Fibroblast of skin of right quadriceps (primary cell): ENCODE results near the gene MARCKS.
"Not testable (repeated sequence)": the region's sequence is repeated elsewhere in the genome, so short reads cannot be mapped to it uniquely, and the experiment has no call there.

Experiments used
- DNase-seq: peaks from one replicate; pipeline ENCODE4 v3.0.0-alpha.2; 2013

The MARCKS gene

GRCh38 chr6:113886512-113886911, 29.4 kb downstream of the MARCKS start:
- DNase-seq: no peak

GRCh38 chr6:113888493-113888892, 31.3 kb downstream of the MARCKS start:
- DNase-seq: no peak

- no peak for DNase-seq
Measured at GRCh38 chr6:113888956-113889630, 31.9 kb downstream of the MARCKS start.

GRCh38 chr6:113893451-113893850, 36.3 kb downstream of the MARCKS start:
- no peak for DNase-seq

GRCh38 chr6:113893866-113894265, 36.7 kb downstream of the MARCKS start:
- peak; percentile 80 for DNase-seq

GRCh38 chr6:113894712-113895674, 37.8 kb downstream of the MARCKS start:
- DNase-seq: peak; percentile 82

GRCh38 chr6:113901482-113901881, 44.3 kb downstream of the MARCKS start:
- peak; percentile 65 for DNase-seq

- DNase-seq: peak; percentile 50
Measured at GRCh38 chr6:113903666-113904330, 46.7 kb downstream of the MARCKS start.

- DNase-seq: no peak
Measured at GRCh38 chr6:113907102-113907815, 50.1 kb downstream of the MARCKS start.

GRCh38 chr6:113908801-113909200, 51.7 kb downstream of the MARCKS start:
- DNase-seq: no peak

- DNase-seq: peak; percentile 86
Measured at GRCh38 chr6:113909224-113909856, 52.2 kb downstream of the MARCKS start.

GRCh38 chr6:113910285-113910684, 53.1 kb downstream of the MARCKS start:
- DNase-seq: not testable (repeated sequence)
